ENCODE results near the gene MAST3. TPM values are rescaled to one million over a fixed set of nuclear protein-coding genes. Genes with fewer than 3 reads are reported as not detected.

The MAST3 gene
- total and polyA plus RNA-seq, 2 of the 13 experiments (the other 11 are each of a cell fraction or from before 2014, with no cell fraction given), result 4.1 to 4.6 TPM

DNA sequence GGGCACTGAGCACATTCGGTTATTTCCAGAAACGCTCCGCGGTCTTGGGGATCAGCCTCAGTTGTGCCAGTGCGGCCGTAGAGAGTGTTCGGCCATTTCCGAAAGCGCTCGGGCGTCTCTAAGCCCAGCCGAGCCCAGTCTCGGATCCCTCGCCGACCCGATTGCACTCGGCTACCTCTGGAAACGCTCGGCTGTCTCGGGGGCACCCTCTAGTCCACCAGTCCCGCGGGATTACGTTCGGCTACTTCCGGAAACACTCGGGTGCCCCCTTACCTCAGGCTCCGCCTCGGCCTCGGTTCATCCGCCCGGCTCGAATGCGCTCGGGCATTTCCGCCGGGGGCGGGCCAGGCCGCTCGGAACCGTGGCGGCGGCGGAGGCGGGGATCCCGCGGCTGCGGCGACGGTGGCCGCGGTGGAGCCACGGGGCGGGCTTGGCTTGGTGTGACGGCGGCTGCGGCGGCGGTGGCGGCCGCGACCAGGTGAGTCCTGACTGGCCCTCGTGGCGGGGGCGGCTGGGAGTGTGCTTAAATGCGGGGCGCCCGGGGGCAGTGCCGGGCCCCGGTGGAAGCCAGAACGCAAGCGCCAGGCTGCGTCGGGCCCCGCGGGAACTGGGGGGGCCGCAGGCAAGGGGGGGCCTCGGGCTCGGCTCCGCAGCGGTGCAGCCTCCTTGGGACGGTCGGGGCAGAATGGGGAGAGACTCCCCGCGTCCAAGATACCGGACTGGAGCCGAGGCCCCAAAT lies 55.4 kb downstream of the MAST3 start, which contains the start of gene PIK3R2 (continued):
- TF ChIP-seq, protein P1, sequence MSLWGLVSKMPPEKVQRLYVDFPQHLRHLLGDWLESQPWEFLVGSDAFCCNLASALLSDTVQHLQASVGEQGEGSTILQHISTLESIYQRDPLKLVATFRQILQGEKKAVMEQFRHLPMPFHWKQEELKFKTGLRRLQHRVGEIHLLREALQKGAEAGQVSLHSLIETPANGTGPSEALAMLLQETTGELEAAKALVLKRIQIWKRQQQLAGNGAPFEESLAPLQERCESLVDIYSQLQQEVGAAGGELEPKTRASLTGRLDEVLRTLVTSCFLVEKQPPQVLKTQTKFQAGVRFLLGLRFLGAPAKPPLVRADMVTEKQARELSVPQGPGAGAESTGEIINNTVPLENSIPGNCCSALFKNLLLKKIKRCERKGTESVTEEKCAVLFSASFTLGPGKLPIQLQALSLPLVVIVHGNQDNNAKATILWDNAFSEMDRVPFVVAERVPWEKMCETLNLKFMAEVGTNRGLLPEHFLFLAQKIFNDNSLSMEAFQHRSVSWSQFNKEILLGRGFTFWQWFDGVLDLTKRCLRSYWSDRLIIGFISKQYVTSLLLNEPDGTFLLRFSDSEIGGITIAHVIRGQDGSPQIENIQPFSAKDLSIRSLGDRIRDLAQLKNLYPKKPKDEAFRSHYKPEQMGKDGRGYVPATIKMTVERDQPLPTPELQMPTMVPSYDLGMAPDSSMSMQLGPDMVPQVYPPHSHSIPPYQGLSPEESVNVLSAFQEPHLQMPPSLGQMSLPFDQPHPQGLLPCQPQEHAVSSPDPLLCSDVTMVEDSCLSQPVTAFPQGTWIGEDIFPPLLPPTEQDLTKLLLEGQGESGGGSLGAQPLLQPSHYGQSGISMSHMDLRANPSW (CRISPR knock-in tag; IDR thresholded peaks at IDR 0.05; ENCODE audit: borderline replicate concordance), result 0 out of 2 replicates have a peak, but pooled peaks have one; percentile 74
- TF ChIP-seq BHLHE40 (IDR thresholded peaks at IDR 0.05; ENCODE audit: low read length) (no peak), ZNF468 (CRISPR knock-in tag; IDR thresholded peaks at IDR 0.05) (no peak), HOXA5 (CRISPR knock-in tag; IDR thresholded peaks at IDR 0.05) (no peak), ZFP37 (CRISPR knock-in tag; IDR thresholded peaks at IDR 0.05; ENCODE audit: borderline replicate concordance) (no peak), ZNF572 (CRISPR knock-in tag; IDR thresholded peaks at IDR 0.05) (no peak), DPF2 (CRISPR knock-in tag; IDR thresholded peaks at IDR 0.05; ENCODE audit: borderline replicate concordance, low read depth) (no peak), HOXA9 (CRISPR knock-in tag; IDR thresholded peaks at IDR 0.05; ENCODE audit: borderline replicate concordance) (no peak), ZFP1 (CRISPR knock-in tag; IDR thresholded peaks at IDR 0.05) (no peak; the same call in 1 of the 2 replicates)
- TF ChIP-seq, protein P2, sequence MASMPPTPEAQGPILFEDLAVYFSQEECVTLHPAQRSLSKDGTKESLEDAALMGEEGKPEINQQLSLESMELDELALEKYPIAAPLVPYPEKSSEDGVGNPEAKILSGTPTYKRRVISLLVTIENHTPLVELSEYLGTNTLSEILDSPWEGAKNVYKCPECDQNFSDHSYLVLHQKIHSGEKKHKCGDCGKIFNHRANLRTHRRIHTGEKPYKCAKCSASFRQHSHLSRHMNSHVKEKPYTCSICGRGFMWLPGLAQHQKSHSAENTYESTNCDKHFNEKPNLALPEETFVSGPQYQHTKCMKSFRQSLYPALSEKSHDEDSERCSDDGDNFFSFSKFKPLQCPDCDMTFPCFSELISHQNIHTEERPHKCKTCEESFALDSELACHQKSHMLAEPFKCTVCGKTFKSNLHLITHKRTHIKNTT (CRISPR knock-in tag; IDR thresholded peaks at IDR 0.05), result no peak
- TF ChIP-seq, protein P3, sequence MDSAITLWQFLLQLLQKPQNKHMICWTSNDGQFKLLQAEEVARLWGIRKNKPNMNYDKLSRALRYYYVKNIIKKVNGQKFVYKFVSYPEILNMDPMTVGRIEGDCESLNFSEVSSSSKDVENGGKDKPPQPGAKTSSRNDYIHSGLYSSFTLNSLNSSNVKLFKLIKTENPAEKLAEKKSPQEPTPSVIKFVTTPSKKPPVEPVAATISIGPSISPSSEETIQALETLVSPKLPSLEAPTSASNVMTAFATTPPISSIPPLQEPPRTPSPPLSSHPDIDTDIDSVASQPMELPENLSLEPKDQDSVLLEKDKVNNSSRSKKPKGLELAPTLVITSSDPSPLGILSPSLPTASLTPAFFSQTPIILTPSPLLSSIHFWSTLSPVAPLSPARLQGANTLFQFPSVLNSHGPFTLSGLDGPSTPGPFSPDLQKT (CRISPR knock-in tag; IDR thresholded peaks at IDR 0.05; ENCODE audit: borderline replicate concordance), result no peak
- TF ChIP-seq, protein P4, sequence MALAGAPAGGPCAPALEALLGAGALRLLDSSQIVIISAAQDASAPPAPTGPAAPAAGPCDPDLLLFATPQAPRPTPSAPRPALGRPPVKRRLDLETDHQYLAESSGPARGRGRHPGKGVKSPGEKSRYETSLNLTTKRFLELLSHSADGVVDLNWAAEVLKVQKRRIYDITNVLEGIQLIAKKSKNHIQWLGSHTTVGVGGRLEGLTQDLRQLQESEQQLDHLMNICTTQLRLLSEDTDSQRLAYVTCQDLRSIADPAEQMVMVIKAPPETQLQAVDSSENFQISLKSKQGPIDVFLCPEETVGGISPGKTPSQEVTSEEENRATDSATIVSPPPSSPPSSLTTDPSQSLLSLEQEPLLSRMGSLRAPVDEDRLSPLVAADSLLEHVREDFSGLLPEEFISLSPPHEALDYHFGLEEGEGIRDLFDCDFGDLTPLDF (CRISPR knock-in tag; IDR thresholded peaks at IDR 0.05), result no peak
- TF ChIP-seq, protein P5, sequence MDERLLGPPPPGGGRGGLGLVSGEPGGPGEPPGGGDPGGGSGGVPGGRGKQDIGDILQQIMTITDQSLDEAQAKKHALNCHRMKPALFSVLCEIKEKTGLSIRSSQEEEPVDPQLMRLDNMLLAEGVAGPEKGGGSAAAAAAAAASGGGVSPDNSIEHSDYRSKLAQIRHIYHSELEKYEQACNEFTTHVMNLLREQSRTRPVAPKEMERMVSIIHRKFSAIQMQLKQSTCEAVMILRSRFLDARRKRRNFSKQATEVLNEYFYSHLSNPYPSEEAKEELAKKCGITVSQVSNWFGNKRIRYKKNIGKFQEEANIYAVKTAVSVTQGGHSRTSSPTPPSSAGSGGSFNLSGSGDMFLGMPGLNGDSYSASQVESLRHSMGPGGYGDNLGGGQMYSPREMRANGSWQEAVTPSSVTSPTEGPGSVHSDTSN (CRISPR knock-in tag; IDR thresholded peaks at IDR 0.05), result no peak
- TF ChIP-seq, protein P6, sequence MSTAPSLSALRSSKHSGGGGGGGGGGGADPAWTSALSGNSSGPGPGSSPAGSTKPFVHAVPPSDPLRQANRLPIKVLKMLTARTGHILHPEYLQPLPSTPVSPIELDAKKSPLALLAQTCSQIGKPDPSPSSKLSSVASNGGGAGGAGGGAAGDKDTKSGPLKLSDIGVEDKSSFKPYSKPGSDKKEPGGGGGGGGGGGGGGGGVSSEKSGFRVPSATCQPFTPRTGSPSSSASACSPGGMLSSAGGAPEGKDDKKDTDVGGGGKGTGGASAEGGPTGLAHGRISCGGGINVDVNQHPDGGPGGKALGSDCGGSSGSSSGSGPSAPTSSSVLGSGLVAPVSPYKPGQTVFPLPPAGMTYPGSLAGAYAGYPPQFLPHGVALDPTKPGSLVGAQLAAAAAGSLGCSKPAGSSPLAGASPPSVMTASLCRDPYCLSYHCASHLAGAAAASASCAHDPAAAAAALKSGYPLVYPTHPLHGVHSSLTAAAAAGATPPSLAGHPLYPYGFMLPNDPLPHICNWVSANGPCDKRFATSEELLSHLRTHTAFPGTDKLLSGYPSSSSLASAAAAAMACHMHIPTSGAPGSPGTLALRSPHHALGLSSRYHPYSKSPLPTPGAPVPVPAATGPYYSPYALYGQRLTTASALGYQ (CRISPR knock-in tag; IDR thresholded peaks at IDR 0.05), result no peak

All from HepG2 (cell line).